Cardiac muscle cell (in vitro differentiated cells and primary cell): ENCODE results near the gene SMIM22. TPM values are rescaled to one million over a fixed set of nuclear protein-coding genes. Genes with fewer than 3 reads are reported as not detected.
A peak's percentile ranks its signal among the peaks of the same experiment; 100 is the strongest.

Experiments
- DNase-seq, 2 donors: peaks; one replicate each; pipeline versions ENCODE4 v3.0.0 to v3.0.0-alpha.2; 2010 to 2017; ENCODE audit warnings: low read depth in 1 of 2, low spot score in 1 of 2
- H3K27ac ChIP-seq: fragments of 200-600 bp; sonication (generic); 2 replicates; pipeline ENCODE4 v1.5.1; 2016
- H3K27me3 ChIP-seq: fragments of 200-600 bp; sonication (generic); 2 replicates; pipeline ENCODE4 v1.6.0; 2016; ENCODE audit warnings: control low read depth
- H3K36me3 ChIP-seq: fragments of 200-600 bp; sonication (generic); 2 replicates; pipeline ENCODE4 v1.5.1; 2016; ENCODE audit warnings: control low read depth
- H3K4me1 ChIP-seq: fragments of 200-600 bp; sonication (generic); 2 replicates; pipeline ENCODE4 v1.8.1; 2017; ENCODE audit warnings: low read depth, mild to moderate bottlenecking, mixed run types
- H3K4me3 ChIP-seq: fragments of 200-600 bp; sonication (generic); 2 replicates; pipeline ENCODE4 v1.5.1; 2016; ENCODE audit warnings: mild to moderate bottlenecking
- H3K9me3 ChIP-seq: fragments of 200-600 bp; sonication (generic); 2 replicates; pipeline ENCODE4 v1.5.1; 2017; ENCODE audit warnings: low read depth, mild to moderate bottlenecking, control low read depth
- polyA plus RNA-seq: library from polyadenylated mRNA; unstranded; fragments of >200 nt; fragmentation: Nextera tagmentation; extraction: Ambion mirVana; gene quantifications from 2 replicates; pipeline ENCODE4 v1.2.1, GENCODE V29; 2016
- total RNA-seq: library from RNA; depleted of rRNA; stranded (reverse); fragments of >200 nt; gene quantifications from 2 replicates; pipeline ENCODE4 v1.2.3, GENCODE V29; 2016
- TF ChIP-seq, protein P1 (sequence below): IDR thresholded peaks from 2 replicates; pipeline ENCODE4 v1.5.1; 2012; ENCODE audit warnings: low read depth, mild to moderate bottlenecking, low read length

SMIM22 gene
- total and polyA plus RNA-seq, 2 experiments from 2014 or later: 5.3 TPM; not detected in 1

DNA sequence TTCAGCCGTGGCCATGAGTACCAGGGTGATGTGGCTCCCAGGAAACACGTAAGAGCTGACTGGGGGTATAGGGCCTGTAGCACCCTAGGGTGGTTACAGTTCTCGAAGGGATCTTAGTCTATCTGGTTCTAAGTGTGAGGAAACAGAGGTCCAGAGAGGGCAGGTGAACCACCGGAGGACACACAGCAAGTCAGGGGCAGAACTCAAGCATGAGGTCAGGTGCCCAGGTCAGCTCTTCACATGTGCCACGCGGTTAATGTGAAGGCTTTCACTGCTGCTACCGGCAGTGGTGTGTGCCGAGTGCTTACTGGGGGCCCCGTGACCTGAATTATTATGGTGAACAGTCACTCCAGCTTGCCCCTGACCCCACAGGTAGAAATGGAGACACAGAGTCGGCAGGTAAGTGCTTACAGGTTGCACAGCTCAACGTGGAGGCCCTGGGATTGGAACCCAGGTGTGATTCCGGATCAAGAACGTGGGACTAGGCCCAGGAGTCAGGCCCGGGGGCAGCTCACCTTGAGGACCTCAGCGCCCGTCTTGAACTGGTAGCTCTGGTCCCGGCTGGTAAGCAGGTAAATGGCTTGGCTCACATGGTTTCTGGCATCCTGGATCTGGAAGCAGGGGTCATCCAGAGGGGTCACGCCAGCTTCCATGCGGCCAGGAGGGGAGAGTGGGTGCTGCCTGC is 4.1 kb downstream of the SMIM22 start:
- H3K4me1 ChIP-seq: peaks cover 20% of the 10 kb centered on the region
- H3K9me3 ChIP-seq: no peaks in the 10 kb centered on the region
- H3K4me3 ChIP-seq: no peak overlapping the region
- TF ChIP-seq, protein P1, sequence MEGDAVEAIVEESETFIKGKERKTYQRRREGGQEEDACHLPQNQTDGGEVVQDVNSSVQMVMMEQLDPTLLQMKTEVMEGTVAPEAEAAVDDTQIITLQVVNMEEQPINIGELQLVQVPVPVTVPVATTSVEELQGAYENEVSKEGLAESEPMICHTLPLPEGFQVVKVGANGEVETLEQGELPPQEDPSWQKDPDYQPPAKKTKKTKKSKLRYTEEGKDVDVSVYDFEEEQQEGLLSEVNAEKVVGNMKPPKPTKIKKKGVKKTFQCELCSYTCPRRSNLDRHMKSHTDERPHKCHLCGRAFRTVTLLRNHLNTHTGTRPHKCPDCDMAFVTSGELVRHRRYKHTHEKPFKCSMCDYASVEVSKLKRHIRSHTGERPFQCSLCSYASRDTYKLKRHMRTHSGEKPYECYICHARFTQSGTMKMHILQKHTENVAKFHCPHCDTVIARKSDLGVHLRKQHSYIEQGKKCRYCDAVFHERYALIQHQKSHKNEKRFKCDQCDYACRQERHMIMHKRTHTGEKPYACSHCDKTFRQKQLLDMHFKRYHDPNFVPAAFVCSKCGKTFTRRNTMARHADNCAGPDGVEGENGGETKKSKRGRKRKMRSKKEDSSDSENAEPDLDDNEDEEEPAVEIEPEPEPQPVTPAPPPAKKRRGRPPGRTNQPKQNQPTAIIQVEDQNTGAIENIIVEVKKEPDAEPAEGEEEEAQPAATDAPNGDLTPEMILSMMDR: no peak
- no peak overlapping the region for H3K27ac ChIP-seq
- H3K36me3 ChIP-seq: peaks cover 11% of the 10 kb centered on the region
- H3K27me3 ChIP-seq: no peaks in the 10 kb centered on the region
- no peak for DNase-seq

DNA sequence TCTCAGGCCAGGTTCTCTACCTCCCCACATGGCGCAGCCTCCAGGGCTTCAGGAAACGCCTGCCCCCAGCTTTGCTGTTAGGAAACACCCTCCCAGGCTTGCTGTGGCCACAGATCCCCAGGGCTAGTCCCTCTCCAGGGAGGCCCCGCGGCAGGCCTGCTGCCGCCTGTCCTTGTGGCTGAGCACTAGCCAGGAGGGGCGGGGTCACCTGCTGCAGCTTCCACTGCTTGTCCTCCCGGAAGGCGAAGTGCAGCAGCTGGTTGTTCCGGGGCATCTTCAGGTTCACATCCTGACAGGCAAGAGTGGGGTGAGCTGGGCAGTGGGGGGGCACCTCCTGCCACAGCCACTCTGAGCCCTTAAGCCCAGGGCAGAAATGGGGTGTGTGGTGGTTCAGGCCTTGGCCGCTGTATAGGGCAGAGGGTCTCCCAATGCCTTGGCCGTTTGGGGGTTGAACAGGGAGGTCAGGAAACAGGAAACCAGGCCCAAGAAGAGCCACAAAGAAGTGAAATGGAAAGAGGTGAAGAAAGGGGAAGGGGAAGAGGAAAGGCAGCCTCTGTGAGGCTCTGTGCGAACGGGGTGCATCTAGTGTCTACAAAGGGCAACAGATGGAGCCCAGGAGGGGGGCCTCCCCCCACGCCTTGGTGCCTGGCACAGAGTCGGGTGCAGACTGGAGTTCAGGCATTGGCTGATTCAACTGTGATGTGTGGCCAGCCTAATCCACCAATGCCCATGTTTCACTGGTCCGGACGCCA is 5.3 kb downstream of the SMIM22 start:
- Histone ChIP-seq H3K36me3 (peaks cover 11% of the 10 kb centered on the region), H3K27ac (peak overlapping the region; percentile 90), H3K4me3 (no peak overlapping the region), H3K4me1 (peaks cover 31% of the 10 kb centered on the region), H3K9me3 (no peaks in the 10 kb centered on the region), H3K27me3 (no peaks in the 10 kb centered on the region)
- no peak for DNase-seq
- TF ChIP-seq, protein P1: no peak

DNA sequence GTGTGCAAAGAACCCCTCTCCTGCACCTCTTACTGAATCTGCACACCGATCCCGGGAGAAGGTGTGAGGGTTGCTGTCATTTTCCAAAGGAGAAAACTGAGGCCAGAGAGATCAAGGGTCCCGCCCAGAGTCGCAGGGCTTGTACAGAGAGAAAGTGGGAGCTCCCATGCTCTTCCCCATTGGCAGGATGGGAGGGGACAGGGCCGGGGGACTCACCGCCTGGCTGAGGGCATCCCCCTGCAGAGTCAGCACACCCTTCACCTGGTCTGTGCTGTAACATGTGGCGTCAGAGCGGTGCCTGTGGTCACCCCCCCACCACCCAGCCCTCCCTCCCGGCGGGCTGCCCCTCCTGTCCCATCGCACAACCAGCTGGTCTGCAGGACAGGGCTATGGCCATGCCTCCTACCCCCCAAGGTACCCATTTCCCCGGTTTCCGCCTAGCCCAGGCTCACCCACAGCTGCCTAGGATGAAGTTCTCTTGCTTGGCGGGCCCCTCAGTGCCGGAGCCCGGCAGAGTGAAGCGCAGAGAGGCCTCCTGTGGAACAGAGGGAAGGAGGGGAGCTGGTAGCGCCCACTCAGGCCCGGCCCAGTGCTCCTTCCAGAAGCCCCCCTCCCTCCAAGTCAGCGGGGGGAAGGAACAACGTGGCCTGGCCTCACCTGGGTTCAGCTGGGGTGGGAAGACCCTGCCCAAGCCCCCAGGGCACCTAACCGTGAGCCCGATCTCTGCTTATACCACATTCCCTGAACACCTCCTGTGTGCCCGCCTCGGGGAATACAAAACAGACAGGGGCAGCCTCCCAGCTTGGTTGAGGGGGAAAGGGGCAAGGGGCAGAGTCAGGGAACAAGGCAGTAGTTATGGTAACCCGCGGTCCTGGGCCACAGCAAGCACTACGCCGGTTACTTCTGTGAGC is 6.1 kb downstream of the SMIM22 start:
- Histone ChIP-seq H3K4me3 (peak overlapping the region; percentile 63), H3K36me3 (peaks cover 11% of the 10 kb centered on the region), H3K27me3 (no peaks in the 10 kb centered on the region), H3K9me3 (no peaks in the 10 kb centered on the region), H3K4me1 (peaks cover 38% of the 10 kb centered on the region), H3K27ac (peak overlapping the region; percentile 90)
- TF ChIP-seq, protein P1: no peak
- peak in 1 of 2 donors; percentile 26 for DNase-seq

DNA sequence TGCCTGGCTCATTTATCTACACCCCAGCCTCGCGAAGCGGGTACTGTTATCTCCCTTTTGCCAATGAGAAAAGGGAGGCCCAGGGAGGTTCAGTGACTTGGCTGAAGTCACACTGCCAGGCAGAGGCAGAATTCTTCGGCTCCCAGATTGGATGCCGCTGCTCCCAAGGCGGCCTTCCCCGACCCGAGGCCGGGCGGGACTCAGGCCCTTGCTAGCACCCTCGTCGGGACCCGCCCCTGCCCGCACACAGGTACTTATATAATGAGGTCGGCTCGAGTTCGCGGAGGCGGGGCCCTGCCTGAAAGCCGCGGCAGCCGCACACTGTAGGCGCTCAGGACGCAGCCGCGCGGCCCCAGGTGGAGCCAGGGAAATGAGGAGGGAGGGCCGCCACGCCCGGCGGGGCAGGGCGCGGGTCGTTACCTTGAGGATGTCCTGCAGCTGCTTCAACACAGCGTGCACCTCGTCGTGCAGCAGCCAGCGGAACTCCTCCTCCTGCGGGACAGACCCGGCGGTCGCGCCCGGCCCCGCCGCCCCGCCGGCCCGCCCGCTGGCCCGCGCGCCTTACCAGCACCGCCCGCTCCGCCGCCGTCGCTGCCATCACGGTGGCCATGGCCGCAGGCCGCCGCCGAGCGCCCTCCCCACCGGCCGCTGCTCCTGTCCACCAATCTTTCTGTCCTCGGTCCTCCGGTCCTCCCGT is 6.9 kb downstream of the SMIM22 start, which contains the start of gene ROGDI:
Gene ROGDI, minus strand, starts transcription at position 672 of the 697 bp plus-strand sequence. Its CDS starts 62 bp downstream, at position 610.
- TF ChIP-seq, protein P1: no peak
- DNase-seq: peak; percentile 50 to 94

More for the DNA sequence above, 6.9 kb downstream of the SMIM22 start, which contains the start of gene ROGDI:
- peaks cover 38% of the 10 kb centered on the region for H3K4me1 ChIP-seq
- peak within 1 kb of the TSS; percentile 63 for H3K4me3 ChIP-seq
- H3K27ac ChIP-seq: peak within 1 kb of the TSS; percentile 90
- H3K27me3 ChIP-seq: no peaks in the 10 kb centered on the region
- H3K9me3 ChIP-seq: no peaks in the 10 kb centered on the region
- H3K36me3 ChIP-seq: peaks cover 12% of the 10 kb centered on the region
